Mesothelial cell of epicardium (in vitro differentiated cells): ENCODE results near the gene HOXA13. TPM values are rescaled to one million over a fixed set of nuclear protein-coding genes. Genes with fewer than 3 reads are reported as not detected.

ENCODE experiments used
- DNase-seq, 2 experiments: peaks; one replicate each; pipeline ENCODE4 v3.0.0; 2021; ENCODE audit warnings: low spot score in 2 of 2; ENCODE audit not compliant: unreplicated experiment in 2 of 2
- H3K27ac Mint-ChIP-seq: 2 replicates; pipeline ENCODE4 v1.8.0; 2021; ENCODE audit warnings: mixed read lengths
- H3K27me3 Mint-ChIP-seq: 2 replicates; pipeline ENCODE4 v1.8.0; 2021; ENCODE audit warnings: low read depth, mixed read lengths
- H3K36me3 Mint-ChIP-seq: 2 replicates; pipeline ENCODE4 v1.8.0; 2021; ENCODE audit warnings: mixed read lengths
- H3K4me1 Mint-ChIP-seq: 2 replicates; pipeline ENCODE4 v1.8.0; 2021; ENCODE audit warnings: mixed read lengths
- H3K4me3 Mint-ChIP-seq: 2 replicates; pipeline ENCODE4 v1.8.0; 2021; ENCODE audit warnings: mild to moderate bottlenecking, moderate library complexity, mixed read lengths
- H3K9me3 Mint-ChIP-seq: 2 replicates; pipeline ENCODE4 v1.8.0; 2021; ENCODE audit warnings: mixed read lengths
- CTCF ChIP-seq: fragments of 200-600 bp; sonication (generic); IDR thresholded peaks from one replicate; pipeline ENCODE4 v1.5.0; 2021; ENCODE audit warnings: antibody characterized with exemption; ENCODE audit not compliant: unreplicated experiment
- total RNA-seq: library from RNA; stranded (reverse); gene quantifications from 3 replicates; pipeline ENCODE4 v1.2.1, GENCODE V29; 2021

Gene HOXA13
- total RNA-seq, 1 donor from 2014 or later = 7.7 TPM

- peaks cover 21% of the 10 kb centered on the region for H3K4me1 Mint-ChIP-seq
These were observed 46.2 kb upstream of the HOXA13 start for GRCh38 chr7:27245798-27246691.

GRCh38 chr7:27245124-27245797 is 45.4 kb upstream of the HOXA13 start:
- Mint-ChIP-seq H3K4me3 (peak overlapping the region; percentile 17), H3K9me3 (no peaks in the 10 kb centered on the region), H3K27me3 (peaks cover 98% of the 10 kb centered on the region), H3K4me1 (peaks cover 24% of the 10 kb centered on the region), H3K36me3 (no peaks in the 10 kb centered on the region), H3K27ac (no peak overlapping the region)
- DNase-seq = no peak
- TF ChIP-seq CTCF = no peak

More at GRCh38 chr7:27245798-27246691, 46.2 kb upstream of the HOXA13 start:
- no peak for DNase-seq
- Mint-ChIP-seq H3K9me3 (no peaks in the 10 kb centered on the region), H3K36me3 (no peaks in the 10 kb centered on the region), H3K27ac (no peak overlapping the region), H3K4me3 (peak overlapping the region; percentile 17), H3K27me3 (peaks cover 98% of the 10 kb centered on the region)
- no peak for TF ChIP-seq CTCF

- H3K9me3 Mint-ChIP-seq = no peaks in the 10 kb centered on the region
- no peak for DNase-seq
- no peaks in the 10 kb centered on the region for H3K36me3 Mint-ChIP-seq
- no peak overlapping the region for H3K27ac Mint-ChIP-seq
- TF ChIP-seq CTCF = no peak
- peaks cover 98% of the 10 kb centered on the region for H3K27me3 Mint-ChIP-seq
- H3K4me3 Mint-ChIP-seq = peak overlapping the region; percentile 15
- H3K4me1 Mint-ChIP-seq = peaks cover 30% of the 10 kb centered on the region
These were observed 44.7 kb upstream of the HOXA13 start for GRCh38 chr7:27244488-27245123.

GRCh38 chr7:27243340-27244163 is 43.7 kb upstream of the HOXA13 start:
- Mint-ChIP-seq H3K27ac (peak overlapping the region; percentile 59), H3K4me3 (peak overlapping the region; percentile 74), H3K27me3 (peaks cover 96% of the 10 kb centered on the region), H3K4me1 (peaks cover 35% of the 10 kb centered on the region), H3K9me3 (no peaks in the 10 kb centered on the region), H3K36me3 (no peaks in the 10 kb centered on the region)
- no peak for DNase-seq
- no peak for TF ChIP-seq CTCF
